GM23338 (cell line): ENCODE measurements around the gene ACO1.

Source experiments
- CREB1 ChIP-seq: fragments of 250-450 bp; sonication (Bioruptor Pico); IDR thresholded peaks from 2 replicates; pipeline ENCODE4 v1.5.0; 2020; ENCODE audit warnings: low read depth, mild to moderate bottlenecking, moderate library complexity
- EZH2 ChIP-seq: fragments of 200-600 bp; sonication (generic); IDR thresholded peaks from one replicate; pipeline ENCODE4 v1.8.0; 2017; ENCODE audit warnings: antibody characterized with exemption, mild to moderate bottlenecking, low read depth; ENCODE audit not compliant: unreplicated experiment
- EZH2phosphoT487 ChIP-seq: fragments of 200-600 bp; sonication (generic); IDR thresholded peaks from one replicate; pipeline ENCODE4 v1.8.1; 2018; ENCODE audit warnings: antibody characterized with exemption; ENCODE audit not compliant: unreplicated experiment
- JUNB ChIP-seq: IDR thresholded peaks from one replicate; pipeline ENCODE4 v1.6.1; 2016; ENCODE audit warnings: antibody characterized with exemption; ENCODE audit not compliant: unreplicated experiment
- NANOG ChIP-seq: IDR thresholded peaks from 2 replicates; pipeline ENCODE4 v1.6.1; 2016; ENCODE audit warnings: antibody characterized with exemption, borderline replicate concordance
- POLR2AphosphoS5 ChIP-seq: IDR thresholded peaks from 2 replicates; pipeline ENCODE4 v1.6.1; 2016; ENCODE audit warnings: antibody characterized with exemption, low read depth
- STAT1 ChIP-seq: IDR thresholded peaks from one replicate; pipeline ENCODE4 v1.6.1; 2016; ENCODE audit warnings: antibody characterized with exemption; ENCODE audit not compliant: unreplicated experiment
- ZNF114 ChIP-seq: fragments of 250-450 bp; sonication (Bioruptor Pico); IDR thresholded peaks from 2 replicates; pipeline ENCODE4 v1.5.0; 2020; ENCODE audit warnings: mild to moderate bottlenecking, moderate library complexity
- ZNF331 ChIP-seq: fragments of 250-450 bp; sonication (Bioruptor Pico); IDR thresholded peaks from 2 replicates; pipeline ENCODE4 v1.5.0; 2020; ENCODE audit warnings: low read depth, mild to moderate bottlenecking, moderate library complexity
- TF ChIP-seq, protein P1 (sequence below), 2 experiments: fragments of 200-600 bp in 1 of 2; sonication (generic) in 1 of 2; conservative IDR thresholded peaks; 2 replicates each; pipeline versions ENCODE4 v1.5.1 to v1.6.1; 2016 to 2017; ENCODE audit warnings: antibody characterized with exemption in 2 of 2, low read depth in 2 of 2, mild to moderate bottlenecking in 2 of 2, moderate library complexity in 1 of 2
- TF ChIP-seq, protein P2 (sequence below): IDR thresholded peaks from one replicate; pipeline ENCODE4 v1.6.1; 2018; ENCODE audit warnings: antibody characterized with exemption; ENCODE audit not compliant: unreplicated experiment
- TF ChIP-seq, protein P3 (sequence below): IDR thresholded peaks from 2 replicates; pipeline ENCODE4 v1.6.1; 2016; ENCODE audit warnings: antibody characterized with exemption
- TF ChIP-seq, protein P4 (sequence below): fragments of 250-450 bp; sonication (Bioruptor Pico); IDR thresholded peaks from 2 replicates; pipeline ENCODE4 v1.5.0; 2020; ENCODE audit warnings: mild to moderate bottlenecking, moderate library complexity

DNA sequence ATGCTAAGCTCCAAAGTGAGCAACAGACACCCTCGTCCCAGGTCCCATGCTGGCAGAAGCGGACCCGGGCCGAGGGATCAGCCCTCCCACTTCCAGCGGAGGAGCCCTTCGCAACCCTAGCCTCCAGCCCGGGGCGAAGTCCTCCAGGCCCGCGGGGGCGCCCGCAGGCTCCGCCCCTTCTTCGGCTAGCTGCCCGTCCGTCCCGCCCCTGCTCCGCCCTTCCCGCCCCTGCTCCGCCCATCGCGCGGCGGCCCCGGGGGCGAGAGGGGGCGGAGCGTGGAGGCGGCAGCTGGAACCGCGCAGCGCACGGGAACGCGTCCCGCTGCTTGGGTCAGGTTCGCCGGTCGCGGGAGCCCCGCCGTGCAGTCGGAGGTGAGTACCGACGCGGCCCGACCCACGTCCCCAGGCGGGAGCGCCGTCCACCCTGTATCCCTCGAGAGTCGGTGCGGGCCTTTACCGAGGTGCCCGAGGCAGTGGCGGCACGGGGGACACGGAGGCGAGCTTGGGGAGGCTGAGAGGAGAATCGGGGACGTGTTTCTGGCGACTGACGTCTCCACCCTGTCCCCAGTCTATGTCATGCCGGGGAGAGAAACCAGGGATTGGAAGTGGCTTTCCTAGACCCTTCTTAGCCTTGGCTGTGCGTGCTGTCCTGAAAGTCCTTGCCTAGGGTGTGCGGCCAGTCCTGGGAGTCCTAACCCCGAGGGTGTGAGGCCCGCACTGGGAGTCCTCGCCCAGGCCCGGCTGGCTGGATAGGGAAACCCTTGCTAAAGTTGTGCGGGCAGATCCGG, at the start of gene ACO1:
- TF ChIP-seq, protein P1, sequence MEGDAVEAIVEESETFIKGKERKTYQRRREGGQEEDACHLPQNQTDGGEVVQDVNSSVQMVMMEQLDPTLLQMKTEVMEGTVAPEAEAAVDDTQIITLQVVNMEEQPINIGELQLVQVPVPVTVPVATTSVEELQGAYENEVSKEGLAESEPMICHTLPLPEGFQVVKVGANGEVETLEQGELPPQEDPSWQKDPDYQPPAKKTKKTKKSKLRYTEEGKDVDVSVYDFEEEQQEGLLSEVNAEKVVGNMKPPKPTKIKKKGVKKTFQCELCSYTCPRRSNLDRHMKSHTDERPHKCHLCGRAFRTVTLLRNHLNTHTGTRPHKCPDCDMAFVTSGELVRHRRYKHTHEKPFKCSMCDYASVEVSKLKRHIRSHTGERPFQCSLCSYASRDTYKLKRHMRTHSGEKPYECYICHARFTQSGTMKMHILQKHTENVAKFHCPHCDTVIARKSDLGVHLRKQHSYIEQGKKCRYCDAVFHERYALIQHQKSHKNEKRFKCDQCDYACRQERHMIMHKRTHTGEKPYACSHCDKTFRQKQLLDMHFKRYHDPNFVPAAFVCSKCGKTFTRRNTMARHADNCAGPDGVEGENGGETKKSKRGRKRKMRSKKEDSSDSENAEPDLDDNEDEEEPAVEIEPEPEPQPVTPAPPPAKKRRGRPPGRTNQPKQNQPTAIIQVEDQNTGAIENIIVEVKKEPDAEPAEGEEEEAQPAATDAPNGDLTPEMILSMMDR (conservative IDR thresholded peaks at IDR 0.05; ENCODE audit: low read depth in 2 of 2), result peak in 1 of 2 experiments; percentile 24; a peak in 1 of 4 replicates
- TF ChIP-seq CREB1 (no peak), POLR2AphosphoS5 (peak; percentile 89), EZH2 (no peak), ZNF114 (CRISPR knock-in tag) (no peak), ZNF331 (CRISPR knock-in tag) (no peak), EZH2phosphoT487 (no peak), JUNB (no peak), STAT1 (no peak), NANOG (no peak)
- TF ChIP-seq, protein P2, sequence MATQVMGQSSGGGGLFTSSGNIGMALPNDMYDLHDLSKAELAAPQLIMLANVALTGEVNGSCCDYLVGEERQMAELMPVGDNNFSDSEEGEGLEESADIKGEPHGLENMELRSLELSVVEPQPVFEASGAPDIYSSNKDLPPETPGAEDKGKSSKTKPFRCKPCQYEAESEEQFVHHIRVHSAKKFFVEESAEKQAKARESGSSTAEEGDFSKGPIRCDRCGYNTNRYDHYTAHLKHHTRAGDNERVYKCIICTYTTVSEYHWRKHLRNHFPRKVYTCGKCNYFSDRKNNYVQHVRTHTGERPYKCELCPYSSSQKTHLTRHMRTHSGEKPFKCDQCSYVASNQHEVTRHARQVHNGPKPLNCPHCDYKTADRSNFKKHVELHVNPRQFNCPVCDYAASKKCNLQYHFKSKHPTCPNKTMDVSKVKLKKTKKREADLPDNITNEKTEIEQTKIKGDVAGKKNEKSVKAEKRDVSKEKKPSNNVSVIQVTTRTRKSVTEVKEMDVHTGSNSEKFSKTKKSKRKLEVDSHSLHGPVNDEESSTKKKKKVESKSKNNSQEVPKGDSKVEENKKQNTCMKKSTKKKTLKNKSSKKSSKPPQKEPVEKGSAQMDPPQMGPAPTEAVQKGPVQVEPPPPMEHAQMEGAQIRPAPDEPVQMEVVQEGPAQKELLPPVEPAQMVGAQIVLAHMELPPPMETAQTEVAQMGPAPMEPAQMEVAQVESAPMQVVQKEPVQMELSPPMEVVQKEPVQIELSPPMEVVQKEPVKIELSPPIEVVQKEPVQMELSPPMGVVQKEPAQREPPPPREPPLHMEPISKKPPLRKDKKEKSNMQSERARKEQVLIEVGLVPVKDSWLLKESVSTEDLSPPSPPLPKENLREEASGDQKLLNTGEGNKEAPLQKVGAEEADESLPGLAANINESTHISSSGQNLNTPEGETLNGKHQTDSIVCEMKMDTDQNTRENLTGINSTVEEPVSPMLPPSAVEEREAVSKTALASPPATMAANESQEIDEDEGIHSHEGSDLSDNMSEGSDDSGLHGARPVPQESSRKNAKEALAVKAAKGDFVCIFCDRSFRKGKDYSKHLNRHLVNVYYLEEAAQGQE, result no peak
- TF ChIP-seq, protein P3, sequence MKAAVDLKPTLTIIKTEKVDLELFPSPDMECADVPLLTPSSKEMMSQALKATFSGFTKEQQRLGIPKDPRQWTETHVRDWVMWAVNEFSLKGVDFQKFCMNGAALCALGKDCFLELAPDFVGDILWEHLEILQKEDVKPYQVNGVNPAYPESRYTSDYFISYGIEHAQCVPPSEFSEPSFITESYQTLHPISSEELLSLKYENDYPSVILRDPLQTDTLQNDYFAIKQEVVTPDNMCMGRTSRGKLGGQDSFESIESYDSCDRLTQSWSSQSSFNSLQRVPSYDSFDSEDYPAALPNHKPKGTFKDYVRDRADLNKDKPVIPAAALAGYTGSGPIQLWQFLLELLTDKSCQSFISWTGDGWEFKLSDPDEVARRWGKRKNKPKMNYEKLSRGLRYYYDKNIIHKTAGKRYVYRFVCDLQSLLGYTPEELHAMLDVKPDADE, result no peak
- TF ChIP-seq, protein P4, sequence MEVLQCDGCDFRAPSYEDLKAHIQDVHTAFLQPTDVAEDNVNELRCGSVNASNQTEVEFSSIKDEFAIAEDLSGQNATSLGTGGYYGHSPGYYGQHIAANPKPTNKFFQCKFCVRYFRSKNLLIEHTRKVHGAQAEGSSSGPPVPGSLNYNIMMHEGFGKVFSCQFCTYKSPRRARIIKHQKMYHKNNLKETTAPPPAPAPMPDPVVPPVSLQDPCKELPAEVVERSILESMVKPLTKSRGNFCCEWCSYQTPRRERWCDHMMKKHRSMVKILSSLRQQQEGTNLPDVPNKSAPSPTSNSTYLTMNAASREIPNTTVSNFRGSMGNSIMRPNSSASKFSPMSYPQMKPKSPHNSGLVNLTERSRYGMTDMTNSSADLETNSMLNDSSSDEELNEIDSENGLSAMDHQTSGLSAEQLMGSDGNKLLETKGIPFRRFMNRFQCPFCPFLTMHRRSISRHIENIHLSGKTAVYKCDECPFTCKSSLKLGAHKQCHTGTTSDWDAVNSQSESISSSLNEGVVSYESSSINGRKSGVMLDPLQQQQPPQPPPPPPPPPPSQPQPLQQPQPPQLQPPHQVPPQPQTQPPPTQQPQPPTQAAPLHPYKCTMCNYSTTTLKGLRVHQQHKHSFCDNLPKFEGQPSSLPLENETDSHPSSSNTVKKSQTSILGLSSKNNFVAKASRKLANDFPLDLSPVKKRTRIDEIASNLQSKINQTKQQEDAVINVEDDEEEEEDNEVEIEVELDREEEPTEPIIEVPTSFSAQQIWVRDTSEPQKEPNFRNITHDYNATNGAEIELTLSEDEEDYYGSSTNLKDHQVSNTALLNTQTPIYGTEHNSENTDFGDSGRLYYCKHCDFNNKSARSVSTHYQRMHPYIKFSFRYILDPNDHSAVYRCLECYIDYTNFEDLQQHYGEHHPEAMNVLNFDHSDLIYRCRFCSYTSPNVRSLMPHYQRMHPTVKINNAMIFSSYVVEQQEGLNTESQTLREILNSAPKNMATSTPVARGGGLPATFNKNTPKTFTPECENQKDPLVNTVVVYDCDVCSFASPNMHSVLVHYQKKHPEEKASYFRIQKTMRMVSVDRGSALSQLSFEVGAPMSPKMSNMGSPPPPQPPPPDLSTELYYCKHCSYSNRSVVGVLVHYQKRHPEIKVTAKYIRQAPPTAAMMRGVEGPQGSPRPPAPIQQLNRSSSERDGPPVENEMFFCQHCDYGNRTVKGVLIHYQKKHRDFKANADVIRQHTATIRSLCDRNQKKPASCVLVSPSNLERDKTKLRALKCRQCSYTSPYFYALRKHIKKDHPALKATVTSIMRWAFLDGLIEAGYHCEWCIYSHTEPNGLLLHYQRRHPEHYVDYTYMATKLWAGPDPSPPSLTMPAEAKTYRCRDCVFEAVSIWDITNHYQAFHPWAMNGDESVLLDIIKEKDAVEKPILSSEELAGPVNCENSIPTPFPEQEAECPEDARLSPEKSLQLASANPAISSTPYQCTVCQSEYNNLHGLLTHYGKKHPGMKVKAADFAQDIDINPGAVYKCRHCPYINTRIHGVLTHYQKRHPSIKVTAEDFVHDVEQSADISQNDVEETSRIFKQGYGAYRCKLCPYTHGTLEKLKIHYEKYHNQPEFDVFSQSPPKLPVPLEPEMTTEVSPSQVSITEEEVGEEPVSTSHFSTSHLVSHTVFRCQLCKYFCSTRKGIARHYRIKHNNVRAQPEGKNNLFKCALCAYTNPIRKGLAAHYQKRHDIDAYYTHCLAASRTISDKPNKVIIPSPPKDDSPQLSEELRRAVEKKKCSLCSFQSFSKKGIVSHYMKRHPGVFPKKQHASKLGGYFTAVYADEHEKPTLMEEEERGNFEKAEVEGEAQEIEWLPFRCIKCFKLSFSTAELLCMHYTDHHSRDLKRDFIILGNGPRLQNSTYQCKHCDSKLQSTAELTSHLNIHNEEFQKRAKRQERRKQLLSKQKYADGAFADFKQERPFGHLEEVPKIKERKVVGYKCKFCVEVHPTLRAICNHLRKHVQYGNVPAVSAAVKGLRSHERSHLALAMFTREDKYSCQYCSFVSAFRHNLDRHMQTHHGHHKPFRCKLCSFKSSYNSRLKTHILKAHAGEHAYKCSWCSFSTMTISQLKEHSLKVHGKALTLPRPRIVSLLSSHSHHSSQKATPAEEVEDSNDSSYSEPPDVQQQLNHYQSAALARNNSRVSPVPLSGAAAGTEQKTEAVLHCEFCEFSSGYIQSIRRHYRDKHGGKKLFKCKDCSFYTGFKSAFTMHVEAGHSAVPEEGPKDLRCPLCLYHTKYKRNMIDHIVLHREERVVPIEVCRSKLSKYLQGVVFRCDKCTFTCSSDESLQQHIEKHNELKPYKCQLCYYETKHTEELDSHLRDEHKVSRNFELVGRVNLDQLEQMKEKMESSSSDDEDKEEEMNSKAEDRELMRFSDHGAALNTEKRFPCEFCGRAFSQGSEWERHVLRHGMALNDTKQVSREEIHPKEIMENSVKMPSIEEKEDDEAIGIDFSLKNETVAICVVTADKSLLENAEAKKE (CRISPR knock-in tag), result no peak
